Hematopoietic multipotent progenitor cell treated with erythropoietin and hydrocortisone succinate and interleukin-3 and kit ligand, for 6 days (in vitro differentiated cells): ENCODE data around the gene RRP9.

Experiments
- DNase-seq: peaks from one replicate; pipeline ENCODE4 v3.0.0-alpha.2; 2015

RRP9 gene

GRCh38 chr3:51896607-51897305 is 44.9 kb downstream of the RRP9 start:
- DNase-seq, result no peak

GRCh38 chr3:51894939-51895338 is 46.8 kb downstream of the RRP9 start:
- no peak for DNase-seq

- no peak for DNase-seq
Measured at GRCh38 chr3:51894391-51894790, 47.3 kb downstream of the RRP9 start.

DNA sequence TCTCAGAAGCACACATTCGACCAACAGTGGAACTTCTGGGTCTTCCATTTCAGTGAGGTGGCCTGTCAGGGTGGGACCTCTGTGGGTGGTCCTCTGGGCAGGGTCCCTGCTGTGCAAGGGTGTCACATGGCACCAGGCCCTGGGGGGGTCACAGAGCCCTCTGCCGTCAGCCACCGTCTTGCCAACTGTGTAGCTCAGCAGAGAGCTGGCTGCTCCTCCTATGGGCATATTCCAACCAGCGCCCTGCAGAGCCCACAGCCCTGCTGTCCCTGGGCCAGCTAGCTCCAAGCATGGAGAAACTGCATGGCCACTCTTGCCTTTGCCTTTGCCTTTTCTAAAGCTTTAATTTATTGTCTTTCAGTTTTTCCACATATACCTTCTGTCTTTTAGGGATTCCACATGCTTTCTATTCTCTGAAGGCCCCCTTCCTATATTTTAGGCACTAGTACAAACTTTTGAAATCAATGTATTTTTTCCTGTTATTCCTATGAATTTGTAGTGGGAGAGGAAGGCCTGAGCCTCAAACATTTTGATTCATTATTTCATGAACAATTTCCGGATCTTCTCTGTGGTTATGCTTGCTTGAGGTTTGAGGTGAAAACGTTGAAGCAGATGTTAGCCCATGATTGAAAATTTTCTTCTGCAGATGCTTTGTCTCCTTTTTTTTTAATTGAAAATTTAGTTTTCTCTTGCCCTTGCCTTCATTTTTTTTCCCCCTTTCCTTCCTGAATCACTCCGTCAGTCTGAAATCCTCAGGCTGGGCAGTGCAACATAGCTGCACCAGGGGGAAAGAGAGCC is 50.3 kb downstream of the RRP9 start:
- no peak for DNase-seq

- no peak for DNase-seq
Measured at GRCh38 chr3:51888463-51889105, 53.1 kb downstream of the RRP9 start.

DNA sequence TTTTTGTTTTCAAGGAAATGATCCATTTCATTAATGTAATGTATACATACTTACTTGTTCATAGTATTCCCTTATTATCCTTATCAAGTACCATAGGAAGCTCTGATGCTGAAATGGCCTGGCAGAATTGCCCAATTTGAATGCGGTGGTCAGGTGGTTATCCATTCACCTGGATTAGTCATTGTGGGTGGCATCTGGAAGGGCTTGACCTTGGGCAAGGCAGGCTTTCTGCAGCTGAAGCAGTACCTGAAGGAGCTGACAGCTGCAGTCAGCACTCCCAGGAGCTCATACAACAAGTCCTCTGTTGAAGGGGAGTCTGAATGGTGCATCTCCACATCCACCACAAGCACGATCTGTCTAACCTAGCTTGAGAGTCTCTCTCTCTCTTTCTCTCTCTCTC is 54.1 kb downstream of the RRP9 start:
- no peak for DNase-seq

- no peak for DNase-seq
Measured at GRCh38 chr3:51886447-51886846, 55.3 kb downstream of the RRP9 start.
